ENCODE measurements around the gene POLR2L. TPM values are rescaled to one million over a fixed set of nuclear protein-coding genes. Genes with fewer than 3 reads are reported as not detected.

The POLR2L gene
- total RNA-seq, 1 experiment from 2014 or later, result 673 TPM

GRCh38 chr11:862696-863022 is 20.3 kb upstream of the POLR2L start:
- CTCF ChIA-PET, result no interaction called here
- Histone ChIP-seq H3K9me3 (ENCODE audit: control insufficient read depth, insufficient read depth, low read depth, low read length) (no peaks in the 10 kb centered on the region), H3K27ac (ENCODE audit: low read length) (no peak overlapping the region), H3K36me3 (ENCODE audit: control insufficient read depth, insufficient read depth, low read length) (no peaks in the 10 kb centered on the region), H3K4me1 (ENCODE audit: control insufficient read depth, insufficient read depth, low read length) (peaks cover 78% of the 10 kb centered on the region), H3K27me3 (ENCODE audit: control insufficient read depth, insufficient read depth, low read length) (no peaks in the 10 kb centered on the region), H3K4me3 (ENCODE audit: low read depth in 2 of 2, low read length in 2 of 2) (no peak overlapping the region)
- intact Hi-C loops (cut with micrococcal nuclease; ENCODE audit: unreplicated experiment) (no loop called here), in situ Hi-C loops (cut with HindIII; ENCODE audit: low pct_unique_long_range_greater_than_20kb, low sequenced_read_pairs) (no loop called here)
- BruUV-seq (replicated peaks), result no TSS peak
- ATAC-seq (no peak), DNase-seq (ENCODE audit: low read depth, low spot score) (no peak)
- POLR2A ChIA-PET, result no interaction called here
- no peak for TF ChIP-seq REST (IDR thresholded peaks at IDR 0.05; ENCODE audit: insufficient read depth in 1 of 2, low read depth in 2 of 2, low read length in 1 of 2)
- no peak for TF ChIP-seq SIN3A (IDR thresholded peaks at IDR 0.05; ENCODE audit: borderline replicate concordance, insufficient read depth, low read depth, low read length)

- Histone ChIP-seq H3K27ac (ENCODE audit: low read length) (no peak overlapping the region), H3K27me3 (ENCODE audit: control insufficient read depth, insufficient read depth, low read length) (no peaks in the 10 kb centered on the region), H3K4me3 (ENCODE audit: low read depth in 2 of 2, low read length in 2 of 2) (no peak overlapping the region), H3K9me3 (ENCODE audit: control insufficient read depth, insufficient read depth, low read depth, low read length) (no peaks in the 10 kb centered on the region), H3K36me3 (ENCODE audit: control insufficient read depth, insufficient read depth, low read length) (no peaks in the 10 kb centered on the region), H3K4me1 (ENCODE audit: control insufficient read depth, insufficient read depth, low read length) (peaks cover 76% of the 10 kb centered on the region)
- no peak for DNase-seq (ENCODE audit: low read depth, low spot score)
- in situ Hi-C loops (cut with HindIII; ENCODE audit: low pct_unique_long_range_greater_than_20kb, low sequenced_read_pairs) (no loop called here), intact Hi-C loops (cut with micrococcal nuclease; ENCODE audit: unreplicated experiment) (no loop called here)
- BruUV-seq (replicated peaks), result no TSS peak
- ATAC-seq, result peak; percentile 7
- TF ChIP-seq POLR2AphosphoS5 (IDR thresholded peaks at IDR 0.05; ENCODE audit: low read depth, low read length), result no peak; the same call in 1 of the 2 replicates
- no peak for TF ChIP-seq SIN3A (IDR thresholded peaks at IDR 0.05; ENCODE audit: borderline replicate concordance, insufficient read depth, low read depth, low read length)
- no peak for TF ChIP-seq REST (IDR thresholded peaks at IDR 0.05; ENCODE audit: insufficient read depth in 1 of 2, low read depth in 2 of 2, low read length in 1 of 2)
- no peak for TF ChIP-seq TCF7L2 (IDR thresholded peaks at IDR 0.05; ENCODE audit: low read depth, low read length)
- TF ChIP-seq CTCF (IDR thresholded peaks at IDR 0.05), result no peak
- ChIA-PET POLR2A (no interaction called here), CTCF (interaction anchor here (0.7 kb wide), 1 partner anchor 54 kb away, joined by 3 read pairs; no protein-coding TSS in a partner anchor)
These were observed 19.8 kb upstream of the POLR2L start for GRCh38 chr11:862081-862661.
